Measurements from ENCODE around the gene MAPKAP1.

Gene MAPKAP1

DNA sequence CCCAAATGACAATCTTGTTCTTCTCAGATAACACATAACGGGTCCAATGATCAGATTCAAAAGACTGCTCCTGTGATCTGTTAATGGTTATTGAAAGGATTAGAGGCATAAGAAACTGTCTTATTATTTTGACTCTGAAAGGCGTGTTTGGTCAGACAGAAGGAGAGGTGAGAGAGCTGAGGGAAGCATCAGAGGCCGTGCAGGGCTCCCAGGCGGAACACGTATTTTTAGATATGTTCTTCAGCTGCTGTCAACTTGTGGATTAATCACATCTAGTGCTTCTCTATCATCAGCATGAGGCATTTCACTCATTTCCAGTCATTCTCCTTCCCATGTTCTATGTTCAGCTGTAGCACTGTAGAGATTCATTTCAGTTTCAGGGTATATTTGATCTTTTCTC lies 199.8 kb downstream of the MAPKAP1 start:
- no peak for DNase-seq

- DNase-seq = no peak
These were observed 201.0 kb downstream of the MAPKAP1 start for GRCh38 chr9:125505988-125506438.

GRCh38 chr9:125504616-125505015 lies 202.4 kb downstream of the MAPKAP1 start:
- DNase-seq = no peak

DNA sequence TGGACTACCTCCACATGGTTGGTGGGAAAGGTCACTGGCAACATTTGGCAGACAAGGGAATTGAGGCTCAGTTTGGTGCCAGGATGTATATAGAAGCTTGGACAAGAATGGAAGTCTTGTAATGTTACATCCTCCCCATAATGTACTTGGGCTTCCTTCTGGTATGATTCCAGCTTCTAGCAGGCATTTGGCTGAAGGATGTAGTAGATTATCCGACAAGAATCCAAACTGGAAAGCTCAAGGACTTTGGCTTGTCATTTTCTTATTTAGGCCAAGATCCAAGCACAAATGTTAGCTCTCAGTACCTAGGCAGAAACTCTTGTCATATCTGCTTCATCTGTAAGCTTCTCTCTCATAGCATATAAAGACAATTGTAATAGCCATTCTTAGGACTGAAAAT lies 209.1 kb downstream of the MAPKAP1 start:
- DNase-seq = no peak

DNA sequence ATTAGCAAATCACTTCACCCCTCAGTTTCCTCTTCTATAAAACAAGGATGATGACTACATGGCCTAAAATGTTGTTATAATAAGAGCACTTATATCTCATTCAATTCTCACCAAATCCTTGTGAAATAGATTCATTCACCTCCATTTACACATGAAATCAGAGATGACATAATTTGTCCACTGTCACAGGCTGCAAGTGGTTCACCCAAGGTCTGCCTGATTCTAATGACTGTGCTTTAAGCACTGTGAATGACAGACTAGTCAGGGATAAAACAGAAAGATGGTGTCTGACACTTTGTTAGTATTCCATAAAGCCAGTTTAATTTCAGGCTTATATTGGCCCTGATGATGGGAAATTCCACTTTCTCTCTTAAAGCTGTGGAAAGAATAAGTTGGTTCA lies 209.5 kb downstream of the MAPKAP1 start:
- no peak for DNase-seq

- no peak for DNase-seq
These were observed 210.6 kb downstream of the MAPKAP1 start for GRCh38 chr9:125496313-125496834.

DNA sequence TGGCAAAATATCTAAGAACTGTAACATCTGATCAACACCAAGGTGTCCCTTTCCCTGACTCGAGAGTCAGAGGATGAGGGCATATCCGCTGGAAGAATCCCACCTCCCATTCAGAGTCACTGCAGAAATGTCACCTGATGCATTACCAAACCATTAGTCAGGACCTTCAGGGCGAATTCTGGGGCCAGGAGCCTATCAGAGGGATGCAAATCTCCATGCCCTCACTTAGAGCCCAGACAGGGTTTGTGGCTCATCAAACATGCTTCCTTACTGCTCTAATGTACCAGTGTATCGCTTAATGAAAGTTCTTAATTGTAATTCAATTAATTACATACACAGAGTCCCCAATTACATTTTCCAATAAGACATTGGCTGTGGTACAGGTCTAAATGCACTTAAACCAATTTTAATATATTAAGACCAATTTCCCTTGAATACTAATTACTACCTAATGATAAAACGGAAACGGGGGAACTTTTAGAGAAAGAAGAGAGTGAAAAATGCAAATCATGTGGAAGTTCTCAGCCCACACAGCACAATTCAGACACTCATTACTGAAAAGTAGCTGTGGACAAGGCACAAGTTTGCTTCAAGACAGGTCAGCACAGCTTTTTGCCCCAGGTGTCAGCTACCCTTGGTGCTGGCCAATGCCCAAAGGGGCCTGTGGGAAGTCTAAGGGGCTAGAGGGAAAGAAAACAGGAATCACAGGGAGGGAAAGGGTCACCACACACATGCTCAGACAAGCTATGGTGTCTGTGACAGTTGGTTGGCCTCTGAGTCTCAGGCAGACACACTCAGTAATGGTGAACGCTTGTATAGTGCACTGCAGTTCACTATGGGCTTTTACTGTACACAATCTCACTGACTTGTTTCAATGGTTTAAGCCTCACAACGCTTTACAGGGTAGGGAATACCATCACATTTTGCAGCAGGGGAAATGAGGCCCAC lies 211.6 kb downstream of the MAPKAP1 start:
- no peak for DNase-seq

- no peak for DNase-seq
These were observed 212.4 kb downstream of the MAPKAP1 start for GRCh38 chr9:125494653-125494915.

DNA sequence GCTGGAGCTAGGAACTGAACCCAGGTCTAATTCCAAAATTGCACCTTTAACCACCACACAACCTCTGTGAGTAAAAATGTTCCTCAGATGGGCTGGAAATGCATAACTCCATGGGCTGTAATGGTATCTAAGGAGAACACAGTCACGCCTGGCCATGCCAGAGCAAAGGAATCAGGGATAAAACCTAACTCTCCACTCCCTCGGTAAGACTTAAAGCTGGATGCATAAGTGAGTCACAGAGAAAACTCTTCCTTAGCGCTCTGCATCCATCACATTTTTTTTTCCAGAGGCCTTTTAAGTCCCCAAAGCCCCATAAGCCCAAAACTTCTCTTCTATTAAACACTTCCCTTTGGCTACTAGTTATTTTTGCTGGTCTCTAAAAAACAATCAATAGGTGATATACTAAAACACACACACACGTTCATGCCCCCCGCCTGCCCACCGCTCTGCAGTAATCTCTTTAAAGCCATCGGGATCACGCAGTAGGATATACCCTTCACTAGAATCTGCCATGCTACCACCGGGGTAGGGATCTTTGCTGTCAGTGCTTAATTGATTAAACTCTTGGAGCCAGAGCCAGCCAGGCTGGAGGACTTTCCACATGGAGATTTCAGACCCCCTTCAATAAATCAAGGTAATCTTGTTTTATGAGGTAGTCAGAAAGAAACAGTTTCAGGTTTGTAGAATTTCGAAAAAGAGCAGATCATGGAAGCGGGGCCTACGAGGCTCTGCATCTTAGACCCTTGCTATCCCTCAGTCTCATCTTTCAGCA lies 212.9 kb downstream of the MAPKAP1 start:
- no peak for DNase-seq

DNA sequence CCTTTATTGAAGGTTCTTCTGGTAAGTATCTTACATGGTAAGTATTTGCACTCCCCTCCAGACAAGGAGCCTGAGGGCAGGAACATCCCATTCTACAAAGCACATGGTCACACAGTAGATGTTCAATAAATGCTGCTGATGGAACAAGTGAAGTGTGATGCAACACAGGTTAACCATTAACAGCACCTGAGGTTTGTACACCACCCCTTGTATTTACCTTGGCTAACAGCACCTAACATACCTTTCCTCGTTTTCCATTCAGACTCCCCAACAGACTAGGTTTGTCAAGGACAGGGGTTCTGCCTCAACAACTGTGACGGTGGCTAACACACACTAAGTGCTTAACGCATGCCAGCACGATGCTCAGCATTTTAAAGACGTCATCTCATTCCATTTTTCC lies 213.6 kb downstream of the MAPKAP1 start:
- no peak for DNase-seq

- DNase-seq = no peak
These were observed 214.3 kb downstream of the MAPKAP1 start for GRCh38 chr9:125492719-125493118.

DNA sequence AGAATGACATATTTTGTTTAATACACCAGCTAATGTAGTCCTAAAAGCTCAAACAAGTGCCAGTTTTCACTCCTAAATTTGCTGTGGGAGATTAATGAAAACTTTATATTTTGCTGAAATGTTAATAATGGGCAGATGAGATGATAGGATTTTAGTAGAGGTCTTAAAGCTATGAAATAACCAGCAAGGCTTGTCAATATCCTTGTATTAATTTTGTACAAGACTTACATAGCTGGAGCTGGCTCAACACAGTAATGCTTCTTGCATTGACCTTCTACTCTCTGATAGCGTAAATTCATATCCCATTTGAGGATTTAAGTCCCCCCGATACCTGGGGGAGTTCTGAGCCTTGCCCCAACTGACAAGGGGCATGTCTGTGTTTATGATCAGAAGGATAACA lies 219.2 kb downstream of the MAPKAP1 start:
- no peak for DNase-seq

GRCh38 chr9:125486576-125486975 lies 220.4 kb downstream of the MAPKAP1 start:
- no peak for DNase-seq

DNA sequence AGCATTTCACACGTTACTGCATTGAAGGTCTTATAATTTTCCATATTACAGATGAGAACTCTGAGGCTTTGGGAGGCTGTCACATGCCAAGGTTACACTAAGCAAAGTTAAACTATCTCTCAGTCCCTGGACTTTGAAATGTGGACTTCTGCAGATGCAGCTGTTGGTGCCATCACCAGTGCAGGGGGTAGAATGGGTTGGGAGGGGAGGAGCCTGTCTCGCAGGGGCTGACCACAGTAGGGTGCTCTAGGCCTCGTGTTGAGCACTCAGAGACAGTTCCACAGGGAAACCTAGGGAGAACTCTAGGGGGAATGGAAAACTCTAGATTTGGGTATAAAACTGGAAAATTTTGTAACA lies 220.9 kb downstream of the MAPKAP1 start:
- no peak for DNase-seq

GRCh38 chr9:125485471-125486151 lies 221.4 kb downstream of the MAPKAP1 start:
- no peak for DNase-seq

DNA sequence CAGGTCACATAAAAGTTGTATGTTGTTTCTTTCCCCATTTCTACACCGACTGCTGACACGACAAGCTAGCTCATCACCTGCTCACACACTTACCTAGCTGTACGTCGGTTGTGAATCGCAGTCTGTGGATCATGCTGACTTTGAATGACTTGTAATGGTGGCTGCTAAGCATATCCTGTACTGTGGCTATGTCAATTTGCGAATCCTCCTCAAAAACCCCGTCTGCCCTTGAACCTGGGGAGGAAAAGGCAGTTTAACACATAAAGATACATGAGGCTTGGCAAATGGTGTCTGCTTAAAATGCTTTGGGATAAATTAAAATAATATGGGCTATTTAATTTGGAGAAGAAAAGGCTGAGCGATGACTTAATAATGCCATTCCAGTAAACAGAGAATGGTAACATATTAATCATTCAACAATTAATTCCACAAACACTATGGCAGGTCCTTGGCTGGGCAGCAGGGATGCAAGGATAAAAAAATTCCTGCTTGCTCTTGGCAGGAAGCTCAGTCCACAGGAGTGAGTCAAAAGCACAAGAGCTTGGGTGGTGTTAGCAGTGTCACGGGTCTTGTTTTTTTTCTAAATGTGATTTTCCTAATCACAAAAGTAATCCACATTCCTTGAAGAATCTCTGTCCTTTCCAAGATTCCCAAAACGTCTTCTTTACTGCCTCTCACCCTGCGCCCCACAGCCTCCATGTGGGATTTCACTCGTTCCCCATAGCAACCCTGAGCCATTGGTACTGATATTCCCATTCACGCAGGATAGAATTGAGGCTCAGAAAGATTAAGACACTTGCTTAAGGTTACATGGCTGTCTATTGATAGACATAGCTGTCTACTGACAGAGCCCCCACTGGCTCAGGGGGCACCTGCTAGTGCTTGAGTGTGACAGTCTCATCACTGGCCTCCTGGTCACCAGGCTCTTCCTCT lies 222.4 kb downstream of the MAPKAP1 start:
- no peak for DNase-seq

DNA sequence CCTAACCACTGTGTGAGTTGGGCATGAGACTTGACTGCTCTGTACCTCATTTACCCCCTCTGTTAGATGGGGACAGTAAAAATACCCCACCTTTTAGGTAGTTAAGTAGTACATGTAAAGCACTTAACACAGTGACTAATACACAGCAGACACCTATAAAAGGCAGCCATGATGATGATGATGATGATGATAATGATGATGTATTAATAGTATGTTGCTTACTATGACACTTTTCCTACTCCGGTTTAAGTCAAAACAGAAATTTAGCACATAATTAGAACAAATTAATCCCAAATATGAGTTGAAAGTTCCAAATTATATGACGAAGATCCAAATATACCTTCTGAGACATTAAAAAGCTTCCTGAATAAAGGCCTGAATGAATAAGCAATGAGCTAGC lies 223.3 kb downstream of the MAPKAP1 start:
- no peak for DNase-seq

GRCh38 chr9:125479846-125480615 lies 227.0 kb downstream of the MAPKAP1 start:
- no peak for DNase-seq

- no peak for DNase-seq
These were observed 229.9 kb downstream of the MAPKAP1 start for GRCh38 chr9:125477089-125477544.

DNA sequence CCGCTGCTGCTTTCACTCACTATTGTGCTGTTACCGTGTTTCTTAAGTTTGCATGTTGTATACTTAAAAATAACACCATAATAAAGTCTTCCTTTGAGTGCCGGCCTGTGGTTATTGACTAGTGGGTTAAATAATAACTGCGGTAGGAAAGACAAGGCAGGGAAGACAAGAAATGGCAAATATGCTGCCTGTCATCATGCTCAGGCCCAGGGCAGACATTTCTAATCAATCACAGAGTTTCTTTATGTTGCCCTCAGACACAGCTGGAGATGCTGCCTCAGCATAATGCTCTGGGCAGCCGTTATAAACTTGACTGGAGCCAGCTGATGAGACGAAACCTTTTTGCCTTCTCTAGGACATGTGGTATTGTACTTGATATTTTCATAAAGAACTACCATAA lies 230.4 kb downstream of the MAPKAP1 start:
- no peak for DNase-seq

GRCh38 chr9:125475385-125475784 lies 231.6 kb downstream of the MAPKAP1 start:
- DNase-seq = no peak
